GM19455 (cell line): Measurements from ENCODE around the gene B3GNT3.
"Not testable (repeated sequence)": the region's sequence is repeated elsewhere in the genome, so short reads cannot be mapped to it uniquely, and the experiment has no call there.

Source experiments
- ATAC-seq: cut with Tn5 transposase; IDR thresholded peaks from one replicate; pipeline ENCODE4 v1.9.1; 2021; ENCODE audit not compliant: unreplicated experiment

The B3GNT3 gene

DNA sequence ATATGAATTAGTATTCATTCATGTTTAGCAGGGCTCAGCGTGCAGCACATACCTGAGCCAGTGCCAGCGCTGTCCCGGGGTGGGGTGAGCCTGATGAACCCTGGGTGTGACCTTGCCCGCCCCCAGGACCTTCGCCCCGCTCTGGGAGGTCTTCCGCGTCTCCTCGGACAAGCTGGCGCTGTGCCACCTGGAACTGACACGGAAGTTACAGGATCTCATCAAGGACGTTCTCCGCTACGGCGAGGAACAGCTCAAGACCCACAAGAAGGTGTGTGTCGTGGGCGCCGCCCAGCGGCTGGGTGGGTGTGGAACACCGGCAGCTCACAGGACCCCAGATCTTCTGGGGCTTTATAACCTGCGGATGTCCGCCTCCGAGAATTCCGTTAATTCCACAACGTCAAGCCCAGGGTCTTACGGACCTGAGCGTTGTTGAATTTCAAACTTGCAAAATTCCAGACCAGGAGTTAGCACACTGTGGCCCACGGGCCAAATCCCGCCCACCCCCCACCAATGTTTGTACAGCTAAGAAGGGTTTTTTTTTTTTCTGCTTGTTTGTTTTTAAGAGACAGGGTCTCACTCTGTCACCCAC is 28.3 kb upstream of the B3GNT3 start:
- no peak for ATAC-seq

DNA sequence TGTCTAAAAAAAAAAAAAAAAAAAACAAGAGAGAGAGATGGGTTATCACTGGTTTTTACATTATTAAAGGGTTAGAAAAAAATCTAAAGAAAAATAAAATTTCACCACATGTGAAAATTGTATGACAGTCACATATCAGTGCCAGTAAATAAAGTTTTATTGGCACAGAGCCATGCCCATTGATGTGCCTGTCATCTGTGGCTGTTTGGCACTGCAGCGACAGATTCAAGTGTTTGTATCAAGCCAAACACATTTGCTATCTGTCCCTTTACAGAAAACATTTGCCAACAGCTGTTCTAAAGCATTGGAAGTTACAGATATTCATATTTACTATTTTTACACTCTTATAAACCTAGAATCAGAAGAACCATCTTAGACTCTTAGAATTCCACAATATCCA is 27.4 kb upstream of the B3GNT3 start:
- no peak for ATAC-seq

DNA sequence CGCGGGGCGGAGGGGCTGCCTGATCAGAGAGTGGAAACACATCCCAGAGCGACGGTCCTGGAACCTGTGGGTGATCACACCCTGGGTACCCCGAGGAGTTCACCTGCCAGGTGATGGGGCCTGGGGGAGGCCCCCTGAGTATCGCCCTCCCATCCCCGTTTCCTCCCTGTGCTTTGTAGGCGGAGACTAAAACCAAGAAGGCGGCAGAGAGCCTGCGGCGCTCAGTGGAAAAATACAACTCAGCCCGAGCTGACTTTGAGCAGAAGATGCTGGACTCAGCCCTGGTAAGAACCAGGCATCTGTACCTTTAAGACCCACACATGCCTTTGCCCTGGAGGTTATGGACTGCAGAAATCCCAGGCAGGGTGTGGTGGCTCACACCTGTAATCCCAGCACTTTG is 24.3 kb upstream of the B3GNT3 start:
- no peak for ATAC-seq

DNA sequence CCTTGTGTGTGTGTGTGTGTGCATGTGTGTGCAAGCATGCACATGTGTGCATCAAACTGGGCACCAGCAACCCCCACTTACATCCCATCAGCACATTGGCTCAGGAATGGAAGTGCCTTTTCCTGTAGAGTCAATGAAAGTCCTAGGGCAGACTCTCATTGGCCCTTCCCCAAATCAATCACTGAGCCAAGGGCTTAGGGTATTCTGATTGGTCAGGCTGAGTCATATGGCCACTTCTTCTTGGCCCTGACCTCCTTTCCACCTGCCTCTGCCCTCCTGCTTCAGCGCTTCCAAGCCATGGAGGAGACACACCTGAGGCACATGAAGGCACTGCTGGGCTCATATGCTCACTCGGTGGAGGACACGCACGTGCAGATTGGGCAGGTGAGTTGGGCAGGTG is 22.8 kb upstream of the B3GNT3 start:
- ATAC-seq, result no peak

DNA sequence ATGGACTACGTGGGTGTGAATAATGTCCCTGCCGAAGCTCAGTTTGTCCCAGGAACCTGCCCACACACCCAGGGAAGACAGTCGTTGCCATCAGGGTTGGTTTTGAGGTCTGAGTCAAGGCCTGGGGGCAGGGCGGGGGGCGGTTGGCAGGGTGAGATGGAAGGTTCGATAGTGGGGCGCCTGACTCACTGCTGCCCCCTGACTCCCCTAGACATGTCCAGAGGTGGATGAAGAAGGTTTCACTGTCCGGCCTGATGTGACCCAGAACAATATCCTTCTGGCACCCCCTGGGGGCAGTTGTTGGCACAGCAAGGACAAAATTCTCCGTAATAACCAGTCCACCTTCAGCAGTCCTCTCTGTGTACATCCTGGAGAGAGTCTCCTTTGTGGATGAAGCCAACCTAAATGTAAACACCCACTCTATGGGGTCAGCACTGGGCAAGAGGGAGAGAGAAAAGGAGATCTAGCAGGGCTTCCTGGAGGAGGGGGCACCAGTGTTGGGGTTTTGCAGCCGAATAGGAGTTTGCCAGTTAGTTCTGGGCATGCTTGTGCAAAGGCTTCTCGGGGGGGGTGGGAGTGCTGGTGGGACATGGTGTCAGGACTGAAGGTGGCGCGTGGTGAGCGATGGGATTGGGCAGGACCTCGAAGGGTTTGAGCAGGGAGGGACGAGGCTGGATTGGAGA is 19.6 kb upstream of the B3GNT3 start:
- ATAC-seq, result no peak

DNA sequence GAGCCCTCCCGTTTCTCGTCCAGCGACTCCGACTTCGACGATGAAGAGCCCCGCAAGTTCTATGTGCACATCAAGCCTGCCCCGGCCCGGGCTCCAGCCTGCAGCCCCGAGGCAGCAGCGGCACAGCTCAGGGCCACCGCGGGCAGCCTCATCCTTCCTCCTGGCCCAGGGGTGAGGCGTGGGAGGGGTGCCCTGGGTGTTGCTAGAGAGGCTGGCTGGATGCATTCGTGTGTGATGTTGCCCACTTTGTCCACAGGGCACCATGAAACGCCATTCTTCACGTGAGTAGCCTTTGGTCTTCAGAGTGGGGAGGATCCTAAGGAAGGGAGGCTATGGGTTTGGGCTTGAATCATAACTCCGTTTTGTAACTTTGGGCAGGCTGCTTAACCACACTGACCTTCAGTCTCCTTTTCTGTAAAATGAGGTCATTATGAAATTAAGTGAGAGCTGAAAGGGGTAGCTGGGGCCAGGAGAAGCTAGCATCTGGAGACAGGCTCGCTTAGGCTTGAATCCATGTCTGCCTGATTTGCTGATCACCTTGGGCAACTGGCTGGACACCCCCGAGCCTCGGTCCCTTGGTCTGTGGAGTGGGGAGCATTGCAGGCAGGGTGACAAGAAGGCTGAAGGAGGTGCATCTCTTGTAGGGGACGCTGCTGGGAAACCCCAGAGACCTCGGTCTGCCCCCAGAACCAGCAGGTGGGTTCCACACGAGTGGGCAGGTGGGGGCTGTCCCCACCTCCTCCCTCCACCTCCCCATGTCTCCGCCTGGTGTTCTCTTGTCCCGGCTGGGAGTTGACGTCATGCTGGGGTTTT is 18.7 kb upstream of the B3GNT3 start:
- ATAC-seq, result peak; percentile 54

DNA sequence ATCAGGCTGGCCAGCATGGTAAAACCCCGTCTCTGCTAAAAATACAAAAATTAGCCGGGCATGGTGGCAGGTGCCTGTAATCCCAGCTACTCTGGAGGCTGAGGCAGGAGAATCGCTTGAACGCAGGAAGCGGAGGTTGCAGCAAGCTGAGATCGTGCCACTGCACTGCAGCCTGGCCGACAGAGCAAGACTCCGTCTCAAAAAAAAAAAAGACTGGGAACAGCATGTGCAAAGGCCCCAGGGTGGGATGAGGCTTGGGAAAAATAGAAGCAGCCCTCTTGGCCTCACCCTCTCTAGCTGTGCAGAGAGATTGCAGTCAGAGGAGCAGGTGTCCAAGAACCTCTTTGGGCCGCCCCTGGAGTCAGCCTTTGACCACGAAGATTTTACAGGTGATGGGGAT is 17.1 kb upstream of the B3GNT3 start:
- not testable (repeated sequence) for ATAC-seq

DNA sequence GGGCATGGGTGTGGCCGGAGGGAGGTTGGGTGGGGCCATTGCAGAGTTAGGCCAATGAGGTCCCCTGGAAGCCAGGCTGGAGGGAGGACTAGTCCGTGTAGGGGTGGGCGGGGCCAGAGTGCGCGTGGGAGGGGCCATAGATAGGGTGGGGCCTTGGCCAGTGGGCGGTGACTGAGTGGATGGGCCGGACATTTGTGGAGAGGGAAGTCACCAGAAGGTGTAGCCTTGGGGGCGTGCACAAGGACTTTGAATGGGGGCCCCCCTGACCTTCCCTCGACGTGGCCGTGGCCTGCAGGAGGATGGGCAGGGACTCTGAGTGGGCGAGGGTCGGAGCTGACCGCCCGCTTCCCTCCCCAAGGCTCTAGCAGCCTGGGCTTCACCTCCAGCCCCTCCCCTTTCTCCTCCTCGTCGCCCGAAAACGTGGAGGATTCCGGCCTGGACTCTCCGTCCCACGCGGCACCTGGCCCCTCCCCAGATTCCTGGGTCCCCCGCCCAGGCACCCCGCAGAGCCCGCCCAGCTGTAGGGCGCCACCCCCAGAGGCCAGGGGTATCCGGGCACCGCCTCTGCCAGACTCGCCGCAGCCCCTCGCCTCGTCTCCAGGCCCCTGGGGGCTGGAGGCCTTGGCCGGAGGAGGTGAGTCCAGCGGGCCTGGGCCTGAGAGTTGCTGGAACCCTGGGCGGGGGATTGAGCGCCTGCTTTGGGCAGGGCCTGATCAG is 16.5 kb upstream of the B3GNT3 start:
- no peak for ATAC-seq

DNA sequence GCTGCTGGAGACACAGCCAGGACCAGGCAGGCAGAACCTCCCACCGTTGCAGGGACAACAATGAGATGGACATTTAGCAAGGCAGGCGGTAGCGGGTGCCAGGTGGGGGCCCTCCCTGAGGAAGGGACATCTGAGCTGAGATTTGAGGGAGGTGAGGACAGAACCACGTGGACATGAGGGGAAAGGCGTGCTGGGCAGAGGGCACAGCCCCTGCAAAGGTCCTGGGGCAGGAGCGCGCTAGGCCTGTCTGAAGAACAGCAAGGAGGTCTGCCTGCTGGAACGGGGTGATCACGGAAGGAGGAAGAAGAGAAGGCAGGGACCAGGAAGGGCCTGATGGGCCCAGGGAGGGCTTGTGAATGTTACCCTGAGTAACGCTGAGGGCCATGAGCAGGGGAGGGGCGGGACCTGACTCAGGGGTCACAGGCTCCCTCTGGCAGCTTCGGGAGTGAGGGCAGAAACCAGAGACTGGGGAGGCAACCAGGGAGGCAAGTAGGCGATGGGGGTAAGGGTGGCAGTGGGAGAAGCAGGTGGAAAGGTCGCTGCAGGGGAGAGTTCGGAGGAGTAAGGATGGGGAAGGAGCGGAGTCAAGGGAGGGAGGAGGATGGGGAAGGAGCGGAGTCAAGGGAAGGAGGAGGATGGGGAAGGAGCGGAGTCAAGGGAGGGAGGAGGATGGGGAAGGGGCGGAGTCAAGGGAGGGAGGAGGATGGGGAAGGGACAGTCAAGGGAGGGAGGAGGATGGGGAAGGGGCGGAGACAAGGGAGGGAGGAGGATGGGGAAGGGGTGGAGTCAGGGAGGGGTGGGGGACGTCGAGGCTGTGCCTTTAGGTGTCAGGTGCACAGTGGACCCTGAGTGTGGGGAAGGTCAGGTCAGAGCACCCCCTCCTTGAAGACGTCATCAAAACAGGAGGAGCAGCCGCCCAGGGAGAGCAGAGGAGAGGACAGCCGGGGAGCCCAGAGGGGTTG is 15.7 kb upstream of the B3GNT3 start:
- ATAC-seq, result no peak

DNA sequence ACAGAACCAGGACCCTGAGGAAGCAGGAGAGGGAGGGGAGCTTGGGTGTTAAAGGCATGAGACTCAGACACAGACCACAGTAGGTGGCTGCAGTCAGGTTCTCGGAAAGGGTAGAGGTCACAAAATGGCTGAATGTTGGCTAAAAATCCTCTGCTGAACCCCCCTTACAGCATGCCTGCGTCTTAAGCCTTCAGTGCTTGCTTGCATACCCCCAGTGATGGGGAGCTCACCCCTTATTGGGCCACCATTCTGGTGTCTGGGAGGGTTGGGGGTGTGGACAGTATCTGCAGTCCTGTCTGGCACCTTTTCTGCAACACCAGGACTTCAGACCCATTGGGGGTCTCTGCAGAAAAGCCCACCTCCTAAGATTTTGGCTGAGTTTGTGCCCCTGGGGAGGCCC is 14.2 kb upstream of the B3GNT3 start:
- no peak for ATAC-seq

DNA sequence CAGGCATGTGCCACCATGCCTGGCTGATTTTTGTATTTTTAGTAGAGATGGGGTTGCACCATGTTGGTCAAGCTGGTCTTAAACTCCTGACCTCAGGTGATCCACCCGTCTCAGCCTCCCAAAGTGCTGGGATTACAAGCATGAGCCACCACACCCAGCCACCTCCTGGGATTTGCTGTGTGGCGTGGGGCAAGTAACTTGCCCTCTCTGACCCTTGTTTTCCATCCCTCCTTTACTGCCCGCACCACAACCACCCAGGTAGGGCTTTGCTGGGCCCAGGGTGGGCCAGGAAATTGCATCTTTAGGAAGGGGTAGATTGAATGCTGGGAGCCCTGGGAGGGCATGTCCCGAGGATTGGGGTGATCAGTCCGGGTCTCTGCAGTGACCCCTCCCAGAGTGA is 11.2 kb upstream of the B3GNT3 start:
- ATAC-seq, result not testable (repeated sequence)

DNA sequence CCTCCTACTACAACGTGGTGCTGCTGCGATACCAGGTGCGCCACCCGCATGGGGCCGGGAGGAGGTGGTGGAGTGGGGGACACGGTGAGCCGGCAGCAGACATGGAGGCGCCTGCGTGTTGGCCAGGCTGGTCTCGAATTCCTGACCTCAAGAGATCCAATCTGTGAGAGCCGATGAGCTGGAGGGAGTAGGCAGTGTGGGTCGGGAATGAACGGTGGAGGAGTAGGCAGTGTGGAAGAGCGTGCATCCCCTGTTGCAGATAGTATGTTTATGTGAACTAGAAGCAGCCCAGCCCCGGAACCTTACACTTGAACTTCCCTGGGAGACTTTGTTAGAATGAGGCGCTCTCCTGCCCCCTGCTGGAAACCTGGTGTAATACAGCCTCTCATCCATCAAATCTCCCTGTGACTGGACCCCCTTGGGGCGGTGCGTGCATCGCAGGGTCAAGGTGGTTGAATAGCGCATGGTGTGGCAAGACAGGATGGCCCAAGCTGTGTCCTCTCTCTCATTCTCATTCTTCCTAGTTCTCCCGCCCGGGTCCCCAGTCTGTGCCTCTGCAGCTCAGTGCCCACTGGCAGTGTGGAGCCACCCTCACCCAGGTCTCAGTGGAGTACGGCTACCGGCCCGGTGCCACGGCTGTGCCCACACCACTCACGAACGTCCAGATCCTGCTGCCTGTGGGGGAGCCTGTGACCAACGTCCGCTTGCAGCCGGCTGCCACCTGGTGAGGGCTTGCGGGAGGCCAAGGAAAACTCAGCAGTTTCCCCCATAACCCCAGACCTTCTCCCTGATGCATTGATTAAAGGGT is 10.5 kb upstream of the B3GNT3 start:
- ATAC-seq, result no peak

DNA sequence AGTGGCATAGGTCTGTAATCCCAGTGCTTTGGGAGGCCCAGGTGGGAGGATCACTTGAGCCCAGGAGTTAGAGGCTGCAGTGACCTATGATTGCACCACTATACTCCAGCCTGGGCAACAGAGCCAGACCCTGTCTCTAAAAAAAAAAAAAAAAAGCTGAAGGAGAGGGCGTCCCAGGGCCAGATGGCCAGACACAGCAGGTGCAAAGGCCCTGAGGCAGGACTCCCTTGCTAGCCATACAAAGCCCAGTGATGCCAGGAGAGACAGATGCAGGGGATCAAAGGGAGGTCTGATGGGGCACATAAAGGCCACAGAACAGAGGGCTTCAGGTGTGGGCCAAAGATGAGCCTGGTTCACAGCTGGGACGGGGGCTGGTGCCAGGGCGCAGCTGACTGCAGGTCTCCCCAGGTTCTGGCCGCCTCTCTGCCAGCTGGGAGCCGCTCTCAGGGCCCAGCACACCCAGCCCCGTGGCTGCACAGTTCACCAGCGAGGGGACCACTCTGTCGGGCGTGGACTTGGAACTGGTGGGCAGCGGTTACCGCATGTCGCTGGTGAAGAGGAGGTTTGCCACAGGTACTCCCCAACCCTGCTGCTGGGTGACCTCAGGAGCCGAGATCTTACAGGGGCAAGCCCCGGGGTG is 7.5 kb upstream of the B3GNT3 start:
- no peak for ATAC-seq

DNA sequence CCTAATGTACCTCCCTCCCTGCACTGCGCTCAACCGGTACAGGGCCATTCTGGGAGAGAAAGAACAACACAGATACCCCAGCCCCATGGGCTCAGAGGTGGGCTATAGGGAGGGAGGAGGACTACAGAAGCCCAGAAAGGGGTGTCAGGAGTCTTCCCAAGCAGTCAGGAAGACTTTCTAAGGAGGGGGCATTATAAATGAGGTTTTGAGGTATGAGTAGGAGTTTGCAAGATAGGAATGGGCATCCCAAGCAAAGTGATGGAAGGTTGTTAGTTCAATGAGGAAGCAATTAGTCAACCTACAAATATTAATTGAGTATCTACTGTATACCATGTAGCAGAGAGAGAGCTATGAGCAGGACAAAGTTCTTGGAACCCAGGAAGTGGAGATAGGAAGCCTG is 6.3 kb upstream of the B3GNT3 start:
- ATAC-seq, result no peak

DNA sequence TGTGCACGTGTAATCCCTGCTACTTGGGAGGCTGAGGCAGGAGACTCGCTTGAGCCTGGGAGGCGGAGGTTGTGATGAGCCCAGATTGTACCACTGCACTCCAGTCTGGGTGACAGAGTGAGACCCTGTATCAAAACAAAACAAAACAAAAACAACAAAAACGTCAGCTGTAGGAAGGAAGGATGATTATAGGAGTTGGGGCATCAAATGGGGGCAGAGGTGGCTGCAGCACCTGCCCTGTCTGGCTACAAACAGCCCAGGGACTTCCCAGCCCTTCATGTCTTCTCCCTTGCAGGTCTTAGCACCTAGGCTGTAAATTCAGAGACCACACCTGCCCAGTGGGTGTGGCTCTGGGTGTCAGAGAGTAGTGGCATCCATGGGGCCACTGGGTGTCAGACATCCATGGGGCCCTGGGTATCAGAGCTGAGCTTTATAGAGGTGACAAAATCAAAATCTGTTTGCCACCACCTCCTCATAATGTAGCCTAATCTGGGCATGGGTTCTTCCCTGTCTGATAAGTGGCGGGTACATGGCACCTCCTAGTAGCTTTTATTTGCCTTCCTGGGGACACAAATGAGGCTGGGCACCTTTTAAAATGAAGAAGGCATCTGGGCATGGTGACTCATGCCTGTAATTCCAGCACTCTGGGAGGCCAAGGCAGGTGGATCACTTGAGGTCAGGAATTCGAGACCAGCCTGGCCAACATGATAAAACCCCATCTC is 4.7 kb upstream of the B3GNT3 start:
- no peak for ATAC-seq

DNA sequence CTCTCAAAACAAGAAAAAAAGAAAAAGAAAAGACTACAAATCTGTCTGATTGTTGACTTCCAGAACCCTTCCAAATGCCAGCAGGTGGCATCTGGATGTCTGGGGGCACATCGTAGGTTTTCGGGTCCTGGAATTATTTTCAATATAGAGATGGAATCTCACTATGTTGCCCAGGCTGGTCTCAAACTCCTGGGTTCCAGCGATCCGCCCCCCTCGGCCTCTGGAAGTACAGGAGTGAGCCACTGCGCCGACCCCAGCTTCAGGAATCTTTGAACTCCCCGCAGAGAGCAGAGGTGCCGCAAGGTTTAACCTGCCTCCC is 567 bp upstream of the B3GNT3 start:
- no peak for ATAC-seq

DNA sequence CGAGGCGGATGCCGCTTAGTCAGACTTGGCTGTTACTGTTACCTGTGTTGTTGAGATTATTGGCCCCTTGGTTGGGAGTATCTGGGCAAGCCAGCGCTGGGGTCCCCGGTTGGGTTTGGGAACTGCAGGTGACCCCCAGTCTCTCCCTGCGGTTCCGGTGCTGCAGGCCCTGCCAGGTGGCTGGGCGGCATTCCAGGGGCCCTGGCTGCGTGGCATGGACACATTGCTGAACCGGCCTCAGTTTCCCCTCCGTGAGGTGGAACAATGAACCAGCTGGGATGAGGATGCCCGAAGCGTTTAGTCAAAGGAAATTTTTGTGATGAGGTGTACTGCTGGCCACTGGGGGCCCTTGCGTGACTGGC is 538 bp downstream of the B3GNT3 start:
- no peak for ATAC-seq

DNA sequence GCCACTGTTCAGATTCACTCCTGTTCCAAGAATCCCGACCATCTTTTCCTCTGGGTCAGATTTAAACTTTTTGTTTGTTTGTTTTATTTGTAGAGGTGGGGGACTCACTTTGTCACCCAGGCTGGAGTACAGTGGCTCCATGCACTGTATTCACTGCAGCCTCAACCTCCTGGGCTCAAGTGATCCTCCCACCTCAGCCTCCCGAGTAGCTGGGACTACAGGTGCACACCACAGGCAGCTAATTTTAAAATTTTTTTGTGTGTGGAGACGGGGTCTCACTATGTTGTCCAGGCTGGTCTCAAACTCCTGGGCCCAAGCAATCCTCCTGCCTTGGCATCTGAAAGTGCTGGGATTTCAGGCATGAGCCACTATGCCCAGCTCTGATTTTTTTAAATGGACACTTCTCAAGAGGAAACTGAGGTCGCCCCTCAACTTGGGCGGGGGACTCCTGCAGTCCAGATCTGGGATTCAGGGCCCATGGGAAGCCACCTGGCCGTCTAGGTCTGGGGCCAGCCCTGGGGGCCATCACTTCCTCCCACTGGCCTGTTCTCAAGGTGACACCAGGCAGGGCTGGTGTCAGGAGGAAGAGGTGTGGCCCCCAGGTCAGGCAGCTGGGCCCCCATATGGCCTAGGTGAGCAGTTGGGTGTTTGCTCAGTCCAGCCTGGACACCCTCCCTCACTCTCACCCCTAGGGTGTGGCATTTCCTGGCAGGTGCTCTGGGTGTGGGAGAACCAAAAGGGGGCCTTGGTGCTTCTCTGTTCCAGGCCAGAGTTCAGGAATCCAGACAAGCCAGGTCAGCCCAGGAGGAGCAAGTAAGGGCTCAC is 1.3 kb downstream of the B3GNT3 start:
- no peak for ATAC-seq
